Smooth muscle cell (in vitro differentiated cells): ENCODE measurements around the gene ZSCAN30. TPM values are rescaled to one million over a fixed set of nuclear protein-coding genes. Genes with fewer than 3 reads are reported as not detected.

Source experiments
- DNase-seq: peaks from one replicate; lab custom pipeline; 2025; ENCODE audit not compliant: unreplicated experiment; lab: John Stamatoyannopoulos, UW
- H2AFZ ChIP-seq: fragments of 200-600 bp; sonication (generic); 2 replicates; pipeline ENCODE4 v1.6.0; 2016; ENCODE audit warnings: antibody characterized with exemption, low read depth, mild to moderate bottlenecking
- H3F3A ChIP-seq: fragments of 200-600 bp; sonication (generic); 2 replicates; pipeline ENCODE4 v1.6.0; 2017; ENCODE audit warnings: antibody characterized with exemption, low read depth
- H3K27ac ChIP-seq: fragments of 200-600 bp; sonication (generic); 2 replicates; pipeline ENCODE4 v1.5.1; 2016; ENCODE audit warnings: low read depth, mild to moderate bottlenecking
- H3K27me3 ChIP-seq: fragments of 200-600 bp; sonication (generic); 2 replicates; pipeline ENCODE4 v1.6.1; 2016; ENCODE audit warnings: low read depth, mild to moderate bottlenecking
- H3K36me3 ChIP-seq: fragments of 200-600 bp; sonication (generic); 2 replicates; pipeline ENCODE4 v1.5.1; 2016; ENCODE audit warnings: low read depth
- H3K4me1 ChIP-seq: fragments of 200-600 bp; sonication (generic); 2 replicates; pipeline ENCODE4 v1.5.1; 2016; ENCODE audit warnings: low read depth
- H3K4me2 ChIP-seq: fragments of 200-600 bp; sonication (generic); 2 replicates; pipeline ENCODE4 v1.6.0; 2016; ENCODE audit warnings: mild to moderate bottlenecking
- H3K4me3 ChIP-seq: fragments of 200-600 bp; sonication (generic); 2 replicates; pipeline ENCODE4 v1.5.1; 2016; ENCODE audit warnings: mild to moderate bottlenecking
- H3K79me2 ChIP-seq: fragments of 200-600 bp; sonication (generic); 2 replicates; pipeline ENCODE4 v1.6.0; 2016; ENCODE audit warnings: low read depth, mild to moderate bottlenecking
- H3K9ac ChIP-seq: fragments of 200-600 bp; sonication (generic); 2 replicates; pipeline ENCODE4 v1.6.0; 2016; ENCODE audit warnings: low read depth
- H3K9me3 ChIP-seq: fragments of 200-600 bp; sonication (generic); replicated peaks from 2 replicates; pipeline ENCODE4 v1.5.1; 2016; ENCODE audit warnings: low read depth
- H4K20me1 ChIP-seq: fragments of 200-600 bp; sonication (generic); 2 replicates; pipeline ENCODE4 v1.6.0; 2016; ENCODE audit warnings: low read depth
- WGBS: methylation state at CpG from one replicate; pipeline ENCODE4 v1.1.7; 2016; ENCODE audit warnings: low lambda C conversion rate; 5-methylcytosine and 5-hydroxymethylcytosine counted together
- polyA plus RNA-seq: library from polyadenylated mRNA; unstranded; fragments of >200 nt; fragmentation: Nextera tagmentation; extraction: Ambion mirVana; gene quantifications from 2 replicates; pipeline ENCODE4 v1.2.1, GENCODE V29; 2016
- total RNA-seq: library from RNA; depleted of rRNA; stranded (reverse); fragments of >200 nt; gene quantifications from 2 replicates; pipeline ENCODE4 v1.2.3, GENCODE V29; 2014
- TF ChIP-seq, protein P1 (sequence below): fragments of 200-600 bp; sonication (generic); IDR thresholded peaks from 2 replicates; pipeline ENCODE4 v1.5.1; 2017; ENCODE audit warnings: borderline replicate concordance, mild to moderate bottlenecking, antibody characterized with exemption; ENCODE audit not compliant: insufficient read depth, poor library complexity, severe bottlenecking

ZSCAN30 gene
- total and polyA plus RNA-seq, 2 experiments from 2014 or later = 3.7 to 13.4 TPM

- H3K4me1 ChIP-seq = no peaks in the 10 kb centered on the region
- no peaks in the 10 kb centered on the region for H3F3A ChIP-seq
- no peak overlapping the region for H3K4me3 ChIP-seq
- TF ChIP-seq, protein P1, sequence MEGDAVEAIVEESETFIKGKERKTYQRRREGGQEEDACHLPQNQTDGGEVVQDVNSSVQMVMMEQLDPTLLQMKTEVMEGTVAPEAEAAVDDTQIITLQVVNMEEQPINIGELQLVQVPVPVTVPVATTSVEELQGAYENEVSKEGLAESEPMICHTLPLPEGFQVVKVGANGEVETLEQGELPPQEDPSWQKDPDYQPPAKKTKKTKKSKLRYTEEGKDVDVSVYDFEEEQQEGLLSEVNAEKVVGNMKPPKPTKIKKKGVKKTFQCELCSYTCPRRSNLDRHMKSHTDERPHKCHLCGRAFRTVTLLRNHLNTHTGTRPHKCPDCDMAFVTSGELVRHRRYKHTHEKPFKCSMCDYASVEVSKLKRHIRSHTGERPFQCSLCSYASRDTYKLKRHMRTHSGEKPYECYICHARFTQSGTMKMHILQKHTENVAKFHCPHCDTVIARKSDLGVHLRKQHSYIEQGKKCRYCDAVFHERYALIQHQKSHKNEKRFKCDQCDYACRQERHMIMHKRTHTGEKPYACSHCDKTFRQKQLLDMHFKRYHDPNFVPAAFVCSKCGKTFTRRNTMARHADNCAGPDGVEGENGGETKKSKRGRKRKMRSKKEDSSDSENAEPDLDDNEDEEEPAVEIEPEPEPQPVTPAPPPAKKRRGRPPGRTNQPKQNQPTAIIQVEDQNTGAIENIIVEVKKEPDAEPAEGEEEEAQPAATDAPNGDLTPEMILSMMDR = no peak
- H3K4me2 ChIP-seq = no peak overlapping the region
- H3K79me2 ChIP-seq = no peaks in the 10 kb centered on the region
- no peaks in the 10 kb centered on the region for H3K36me3 ChIP-seq
- H3K9me3 ChIP-seq = no peaks in the 10 kb centered on the region
- no peak for DNase-seq
- H2AFZ ChIP-seq = peak overlapping the region; percentile 54
- H3K9ac ChIP-seq = no peak overlapping the region
- H3K27me3 ChIP-seq = no peaks in the 10 kb centered on the region
- no peak overlapping the region for H3K27ac ChIP-seq
- H4K20me1 ChIP-seq = no peaks in the 10 kb centered on the region
- WGBS = 61% methylated on average over 5 of the region's 5 CpGs
These were observed 88.6 kb downstream of the ZSCAN30 start for GRCh38 chr18:35201256-35201931.

Other genes starting within 250 kb of the ZSCAN30 start
- gene MAPRE2, start 248.8 kb downstream of the ZSCAN30 start, total RNA-seq = 21.8 and 24.9 TPM in 2 replicates
- gene MAPRE2, start 248.8 kb downstream of the ZSCAN30 start, polyA plus RNA-seq = 10.5 and 11.2 TPM in 2 replicates
- gene ZNF397, start 49.2 kb downstream of the ZSCAN30 start, total RNA-seq = 11.8 and 14.6 TPM in 2 replicates
- 5.3 and 6.3 TPM in 2 replicates for gene ZNF397, start 49.2 kb downstream of the ZSCAN30 start, polyA plus RNA-seq
- 40.8 and 59.6 TPM in 2 replicates for gene ZNF24, start 54.2 kb upstream of the ZSCAN30 start, total RNA-seq
- gene ZNF24, start 54.2 kb upstream of the ZSCAN30 start, polyA plus RNA-seq = 26.2 and 27.3 TPM in 2 replicates
- gene ZNF396, start 87.1 kb upstream of the ZSCAN30 start, total RNA-seq = 2.0 and 3.1 TPM in 2 replicates
- 1.9 and 2.5 TPM in 2 replicates for gene ZNF396, start 87.1 kb upstream of the ZSCAN30 start, polyA plus RNA-seq
- gene INO80C, start 207.7 kb upstream of the ZSCAN30 start, total RNA-seq = 4.8 and 6.8 TPM in 2 replicates
- gene INO80C, start 207.7 kb upstream of the ZSCAN30 start, polyA plus RNA-seq = 13.9 and 19.2 TPM in 2 replicates